Activated CD4-positive, CD25-positive, alpha-beta regulatory T cell (primary cell): ENCODE data around the gene HDAC3.

Experiments used
- DNase-seq, 4 experiments: peaks; one replicate each; lab custom pipeline; 2025; lab: John Stamatoyannopoulos, UW

Gene HDAC3

GRCh38 chr5:141657937-141658545, 21.4 kb upstream of the HDAC3 start:
- DNase-seq: no peak

- DNase-seq: no peak
These were observed 20.8 kb upstream of the HDAC3 start for GRCh38 chr5:141657404-141657803.

GRCh38 chr5:141656396-141656795, 19.7 kb upstream of the HDAC3 start:
- no peak for DNase-seq

DNA sequence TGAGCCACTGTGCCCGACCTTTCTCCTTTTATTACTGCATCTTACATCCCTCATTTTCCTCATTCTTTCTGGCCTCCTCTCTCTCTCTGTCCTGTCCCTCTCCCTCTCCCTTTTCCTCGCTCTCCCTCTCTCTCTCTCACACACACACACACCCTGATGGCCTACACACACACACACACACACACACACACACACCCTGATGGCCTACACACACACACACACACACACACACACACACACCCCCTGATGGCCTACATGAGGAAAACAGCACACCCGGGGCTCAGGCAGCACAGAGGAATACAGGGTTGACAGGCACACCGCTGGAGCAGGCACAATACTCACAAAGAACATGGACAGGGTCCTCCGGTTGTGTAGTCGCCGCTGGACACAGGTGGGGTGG, 18.4 kb upstream of the HDAC3 start:
- DNase-seq: no peak

DNA sequence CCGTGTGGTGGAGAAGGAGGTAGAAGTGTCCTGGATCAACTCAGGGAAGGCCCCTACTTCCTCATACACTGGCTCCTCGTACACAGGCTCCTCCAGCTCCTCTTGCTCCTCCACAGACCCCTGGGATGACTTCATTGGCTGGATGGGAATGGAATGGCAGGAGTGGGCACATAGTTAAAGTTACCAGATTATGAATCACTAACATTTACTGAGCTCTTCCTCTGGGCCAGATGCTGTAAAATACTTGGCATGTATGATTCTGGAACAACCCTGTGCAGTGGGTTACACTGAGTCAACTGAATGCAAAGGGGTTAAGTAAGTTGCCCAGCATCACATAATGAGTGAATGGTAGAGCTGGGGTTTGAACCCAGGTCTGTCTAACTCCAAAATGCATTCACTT, 17.6 kb upstream of the HDAC3 start:
- DNase-seq: no peak

GRCh38 chr5:141651728-141652105, 15.1 kb upstream of the HDAC3 start:
- no peak for DNase-seq

- peak; percentile 60 to 69 (median 66) for DNase-seq
These were observed 14.4 kb upstream of the HDAC3 start, which contains the start of gene FCHSD1 for GRCh38 chr5:141650851-141651727. FCHSD1 (minus strand) TSS chr5:141651418; CDS start chr5:141651368, 50 bp downstream.

DNA sequence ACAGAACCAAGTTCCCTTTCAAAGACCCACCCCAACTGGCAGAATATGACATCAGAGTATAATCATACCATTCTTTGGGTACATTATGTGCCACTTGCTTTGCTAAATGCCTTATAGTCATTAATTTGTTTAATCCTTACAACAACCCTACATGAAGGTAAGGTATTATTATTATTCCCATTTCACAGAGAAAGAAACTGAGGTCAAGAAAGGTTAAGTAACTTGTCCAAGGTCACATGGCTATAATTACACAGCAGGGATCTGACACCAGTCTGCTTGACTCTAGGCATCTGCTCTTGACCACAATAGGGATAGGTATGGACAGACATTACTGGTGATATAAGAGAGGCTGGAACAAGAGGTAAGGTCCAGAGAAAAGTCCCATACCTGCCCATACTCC, 13.3 kb upstream of the HDAC3 start:
- no peak for DNase-seq

- DNase-seq: no peak
These were observed 12.5 kb upstream of the HDAC3 start for GRCh38 chr5:141649056-141649688.

DNA sequence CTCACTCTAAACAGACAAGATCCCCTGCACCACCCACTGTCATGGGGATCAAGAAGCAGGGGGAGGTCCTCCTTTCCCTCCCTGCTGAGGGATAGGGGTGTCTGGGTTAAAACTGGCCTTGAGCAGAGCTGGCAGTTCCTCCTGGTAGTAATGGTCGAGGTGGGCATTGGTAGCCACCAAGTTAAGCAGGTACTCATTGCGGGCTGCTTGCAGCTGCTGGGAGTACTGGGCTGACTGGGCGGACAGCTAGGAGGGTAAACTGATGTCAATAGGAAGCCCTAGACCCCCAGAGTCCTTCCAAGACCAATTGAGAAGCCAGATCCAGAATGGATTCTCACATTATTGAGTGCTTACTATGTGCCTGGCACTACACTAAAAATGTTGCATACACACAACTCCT, 11.2 kb upstream of the HDAC3 start:
- no peak for DNase-seq

- no peak for DNase-seq
These were observed 10.6 kb upstream of the HDAC3 start for GRCh38 chr5:141647242-141647641.

GRCh38 chr5:141646026-141646425, 9.4 kb upstream of the HDAC3 start:
- no peak for DNase-seq

GRCh38 chr5:141641634-141642267, 5.1 kb upstream of the HDAC3 start:
- DNase-seq: no peak

DNA sequence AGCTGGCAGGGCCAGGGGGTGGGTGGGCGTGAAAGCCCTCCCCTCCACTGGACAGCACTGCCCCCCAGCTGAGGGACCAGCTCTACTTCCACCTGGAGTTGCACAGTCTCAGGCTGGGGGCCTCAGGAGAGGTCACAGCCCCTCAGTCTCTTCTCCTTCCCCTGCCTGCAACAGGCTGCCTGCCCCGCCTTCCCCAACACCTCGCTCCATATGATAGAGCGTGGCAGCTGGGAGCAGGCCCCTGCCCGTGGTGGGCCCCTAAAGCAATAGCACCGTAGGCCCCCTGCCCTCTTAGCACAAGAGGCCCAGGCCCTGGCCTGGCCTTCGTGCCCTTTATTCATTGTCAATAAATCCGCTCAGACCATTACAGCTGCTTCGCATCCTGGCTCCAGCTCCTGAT, 4.0 kb upstream of the HDAC3 start:
- no peak for DNase-seq

GRCh38 chr5:141640051-141640415, 3.4 kb upstream of the HDAC3 start:
- no peak for DNase-seq

GRCh38 chr5:141639357-141640050, 2.9 kb upstream of the HDAC3 start:
- DNase-seq: no peak

DNA sequence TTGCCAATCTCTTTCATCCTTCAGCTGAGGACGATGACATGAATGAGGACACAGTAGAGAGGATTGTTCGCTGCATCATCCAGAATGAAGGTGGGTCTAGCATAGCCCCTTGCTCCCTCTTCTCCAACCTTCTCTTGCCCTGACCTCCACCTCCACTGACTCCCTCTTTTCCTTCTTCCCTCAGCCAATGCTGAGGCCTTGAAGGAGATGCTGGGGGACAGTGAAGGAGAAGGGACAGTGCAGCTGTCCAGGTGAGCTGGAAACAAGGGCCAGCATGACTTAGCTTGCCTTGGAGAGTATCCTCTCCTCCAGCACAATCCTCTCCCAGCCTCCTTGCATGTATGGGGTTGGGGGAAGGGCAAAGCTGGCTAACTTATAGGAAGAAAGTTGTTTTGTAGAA, 2.1 kb upstream of the HDAC3 start:
- no peak for DNase-seq

GRCh38 chr5:141637767-141638419, 1.2 kb upstream of the HDAC3 start:
- DNase-seq: peak; percentile 18 to 31 (median 23)

- peak; percentile 29 to 49 (median 45) for DNase-seq
These were observed 596 bp upstream of the HDAC3 start for GRCh38 chr5:141637123-141637766.

GRCh38 chr5:141636106-141636412, 590 bp downstream of the HDAC3 start:
- no peak for DNase-seq

DNA sequence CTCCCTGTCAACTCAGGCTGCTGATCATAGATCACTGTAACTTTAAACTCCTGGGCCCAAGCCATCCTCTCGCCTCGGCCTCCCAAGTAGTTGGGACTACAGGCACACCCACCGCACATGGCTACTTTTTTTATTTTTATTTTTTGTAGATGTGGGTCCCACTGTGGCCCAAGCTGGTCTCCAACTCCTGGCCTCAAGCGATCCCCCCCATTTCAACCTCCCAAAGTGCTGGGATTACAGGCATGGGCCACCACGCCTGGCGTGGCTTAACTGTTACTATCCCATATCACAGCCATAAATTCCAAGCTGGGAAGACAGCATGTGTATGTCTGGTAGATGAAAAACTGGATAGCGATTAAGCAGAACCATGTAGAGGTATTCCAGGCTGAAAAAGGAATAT, 1.0 kb downstream of the HDAC3 start:
- no peak for DNase-seq
